HTR-8/SVneo (cell line): ENCODE data around the gene SUMO3.

Source experiments
- DNase-seq: peaks from one replicate; pipeline ENCODE4 v3.0.0; 2011; ENCODE audit warnings: low spot score, mixed read lengths; ENCODE audit not compliant: insufficient read length
- FAIRE-seq: peaks from 2 replicates; lab custom pipeline; 2011; peaks lifted over from hg19 to GRCh38; lab: Jason Lieb, UNC

SUMO3 gene

GRCh38 chr21:44817914-44818639, at the start of gene SUMO3:
SUMO3 (minus strand) TSS chr21:44818062; CDS start chr21:44817968, 94 bp downstream.
- no peak for FAIRE-seq

GRCh38 chr21:44867464-44867863, 49.6 kb upstream of the SUMO3 start:
- FAIRE-seq (no peak), DNase-seq (no peak)

More at GRCh38 chr21:44817914-44818639, at the start of gene SUMO3:
- DNase-seq = peak; percentile 83

GRCh38 chr21:44866780-44867179, 48.9 kb upstream of the SUMO3 start:
- no peak for FAIRE-seq

GRCh38 chr21:44865561-44866280, 47.9 kb upstream of the SUMO3 start:
- no peak for FAIRE-seq
- no peak for DNase-seq

More at GRCh38 chr21:44866780-44867179, 48.9 kb upstream of the SUMO3 start:
- no peak for DNase-seq

- DNase-seq (no peak), FAIRE-seq (no peak)
These were observed 45.2 kb upstream of the SUMO3 start for GRCh38 chr21:44862869-44863685.

GRCh38 chr21:44858791-44859190, 40.9 kb upstream of the SUMO3 start:
- FAIRE-seq = peak; percentile 60
- no peak for DNase-seq

- no peak for DNase-seq
- FAIRE-seq = no peak
These were observed 40.4 kb upstream of the SUMO3 start for GRCh38 chr21:44858291-44858690.

GRCh38 chr21:44857127-44857892, 39.4 kb upstream of the SUMO3 start:
- DNase-seq = no peak
- FAIRE-seq = no peak

GRCh38 chr21:44856131-44856530, 38.3 kb upstream of the SUMO3 start:
- no peak for FAIRE-seq
- DNase-seq = no peak

GRCh38 chr21:44855572-44855971, 37.7 kb upstream of the SUMO3 start:
- FAIRE-seq = no peak
- no peak for DNase-seq

- FAIRE-seq (no peak), DNase-seq (no peak)
These were observed 37.0 kb upstream of the SUMO3 start for GRCh38 chr21:44854664-44855446.

GRCh38 chr21:44854391-44854663, 36.5 kb upstream of the SUMO3 start:
- DNase-seq (no peak), FAIRE-seq (no peak)

GRCh38 chr21:44853601-44854390, 35.9 kb upstream of the SUMO3 start:
- DNase-seq = no peak

GRCh38 chr21:44850905-44851657, 33.2 kb upstream of the SUMO3 start:
- FAIRE-seq = no peak
- no peak for DNase-seq

More at GRCh38 chr21:44853601-44854390, 35.9 kb upstream of the SUMO3 start:
- FAIRE-seq = no peak

GRCh38 chr21:44850208-44850800, 32.4 kb upstream of the SUMO3 start:
- DNase-seq (no peak), FAIRE-seq (no peak)

GRCh38 chr21:44849616-44850130, 31.8 kb upstream of the SUMO3 start:
- FAIRE-seq = no peak
- no peak for DNase-seq

GRCh38 chr21:44848821-44849521, 31.1 kb upstream of the SUMO3 start:
- FAIRE-seq (no peak), DNase-seq (no peak)
